A549 treated with RU486 at 1 μM for 4 hours (cell line): Measurements from ENCODE around the gene BRWD1. TPM values are rescaled to one million over a fixed set of nuclear protein-coding genes. Genes with fewer than 3 reads are reported as not detected.

ENCODE experiments used
- total RNA-seq: library from RNA; stranded (reverse); fragments of 200-300 nt; extraction: Qiagen RNA extraction; gene quantifications from 5 replicates; pipeline ENCODE4 v1.2.3, GENCODE V29; 2022; ENCODE audit warnings: low read depth

The BRWD1 gene
- total RNA-seq = 6.3 to 11.7 TPM (median 10.8 TPM) in 5 replicates

GRCh38 chr21:39313571-39314142 lies at the start of gene BRWD1:
BRWD1 (minus strand) TSS chr21:39313632; CDS start chr21:39313491, 141 bp downstream.

GRCh38 chr21:39348355-39349210 lies 35.2 kb upstream of the BRWD1 start, which contains the start of gene HMGN1:
HMGN1 (minus strand) TSS chr21:39349088; CDS start chr21:39348917, 171 bp downstream.

GRCh38 chr21:39183272-39184049 lies 130.0 kb downstream of the BRWD1 start, which contains the start of gene PSMG1:
PSMG1 (minus strand) TSS chr21:39183451; CDS start chr21:39183385, 66 bp downstream.

Other genes with a start within 250 kb of the BRWD1 start
- 71.1 to 96.3 TPM (median 89.2 TPM) in 5 replicates for gene PSMG1, start 130.2 kb downstream of the BRWD1 start, total RNA-seq
- 179 to 225 TPM (median 193 TPM) in 5 replicates for gene HMGN1, start 35.5 kb upstream of the BRWD1 start, total RNA-seq
- gene LCA5L, start 132.1 kb upstream of the BRWD1 start, total RNA-seq = 0.97 to 2.4 TPM (median 1.8 TPM) in 5 replicates
- 0.65 to 1.5 TPM (median 0.84 TPM) in 5 replicates for gene SH3BGR, start 138.3 kb upstream of the BRWD1 start, total RNA-seq